HG02623 (cell line): ENCODE measurements around the gene GPR68.
"Not testable (repeated sequence)": the region's sequence is repeated elsewhere in the genome, so short reads cannot be mapped to it uniquely, and the experiment has no call there.

ENCODE experiments used
- ATAC-seq: cut with Tn5 transposase; IDR thresholded peaks from one replicate; pipeline ENCODE4 v1.9.1; 2021; ENCODE audit warnings: moderate library complexity; ENCODE audit not compliant: unreplicated experiment

The GPR68 gene

DNA sequence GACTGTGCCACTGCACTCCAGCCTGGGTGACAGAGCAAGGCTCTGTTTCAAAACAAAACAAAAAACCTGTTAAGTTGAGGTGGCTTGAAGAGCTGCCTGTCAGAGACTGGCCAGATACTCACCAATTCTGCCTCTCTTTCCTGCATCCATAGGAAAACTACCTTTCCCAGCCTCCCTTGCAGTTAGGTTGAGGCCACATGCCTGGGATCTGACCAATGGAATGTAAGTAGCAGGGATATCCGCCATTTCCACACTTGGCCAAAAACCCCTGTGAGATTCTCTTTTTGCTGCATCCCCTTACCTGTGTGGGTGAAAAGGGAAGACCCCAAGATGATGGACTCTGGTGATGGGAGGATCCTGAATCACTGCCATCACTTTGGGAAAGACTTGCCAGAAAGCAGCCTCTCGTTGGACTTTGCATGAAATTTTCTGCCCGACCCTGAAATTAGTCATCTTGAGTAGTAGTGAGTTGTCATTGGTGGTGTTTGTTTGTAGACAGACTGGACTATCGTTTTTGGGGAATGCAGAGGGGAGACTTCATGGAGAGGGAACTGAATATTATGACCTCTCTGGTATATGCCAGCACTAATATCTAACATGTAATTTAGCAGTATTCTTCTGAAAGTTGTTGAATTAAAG, 14.0 kb downstream of the GPR68 start:
- no peak for ATAC-seq

- peak; percentile 51 for ATAC-seq
Observed at GRCh38 chr14:91229743-91230200, 14.7 kb downstream of the GPR68 start.

DNA sequence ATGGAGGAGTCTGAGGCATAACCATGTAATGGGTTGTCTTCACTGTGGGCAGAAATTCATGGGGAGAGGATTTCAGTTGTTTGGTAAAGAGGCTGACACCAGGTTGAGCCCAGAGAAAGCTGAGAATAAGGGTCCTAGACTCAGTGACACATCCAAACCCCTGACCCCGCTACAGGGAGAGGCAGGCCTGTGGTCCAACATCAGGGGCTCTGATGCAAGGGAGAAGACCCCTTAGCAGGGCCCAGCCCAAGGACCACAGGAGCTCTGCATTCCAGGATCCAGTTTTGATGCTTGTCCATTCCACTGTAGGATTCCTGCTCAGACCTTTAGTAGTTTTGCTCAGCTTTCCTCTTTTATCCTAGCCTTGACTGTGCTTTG, 15.5 kb downstream of the GPR68 start:
- no peak for ATAC-seq

GRCh38 chr14:91228112-91229004, 16.1 kb downstream of the GPR68 start:
- peak; percentile 84 for ATAC-seq

DNA sequence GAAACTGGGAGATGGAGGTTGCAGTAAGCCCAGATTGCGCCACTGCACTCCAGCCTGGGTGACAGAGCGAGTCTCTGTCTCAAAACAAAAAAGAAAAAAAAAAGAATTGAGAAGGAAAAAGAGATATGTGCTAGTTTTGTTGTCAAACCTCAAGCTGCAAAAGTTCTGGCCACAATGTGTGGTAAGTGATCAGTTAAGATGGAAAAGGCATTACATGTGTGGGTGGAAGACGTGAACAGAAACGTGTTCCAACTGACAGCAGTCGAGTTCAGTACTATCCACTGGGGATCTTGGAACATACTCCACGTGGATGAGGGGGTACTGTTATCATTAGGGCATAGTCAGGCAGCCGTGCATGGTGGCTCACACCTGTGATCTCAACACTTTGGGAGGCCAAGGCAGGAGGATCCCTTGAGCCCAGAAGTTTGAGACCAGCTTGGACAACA, 17.3 kb downstream of the GPR68 start:
- no peak for ATAC-seq

GRCh38 chr14:91226360-91226759, 18.1 kb downstream of the GPR68 start:
- ATAC-seq, result not testable (repeated sequence)

DNA sequence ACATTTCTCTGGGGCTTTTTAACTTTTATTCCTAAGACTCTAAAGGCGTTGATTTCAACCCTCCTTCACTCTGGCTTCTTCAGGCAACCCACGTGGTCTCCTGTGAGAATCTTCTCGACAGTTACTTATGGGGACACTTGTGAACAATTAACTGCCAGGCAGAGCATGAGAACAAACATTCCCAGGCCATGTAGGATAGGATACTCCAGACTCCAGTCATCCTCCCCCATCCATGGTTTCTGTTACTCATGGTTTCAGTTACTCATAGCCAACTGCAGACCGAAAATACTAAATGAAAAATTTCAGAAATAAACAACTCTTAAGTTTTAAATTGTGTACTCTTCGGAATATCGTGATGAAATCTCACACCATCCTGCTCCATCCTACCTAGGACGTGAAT, 19.5 kb downstream of the GPR68 start:
- ATAC-seq, result no peak

GRCh38 chr14:91223028-91223783, 21.3 kb downstream of the GPR68 start:
- no peak for ATAC-seq

GRCh38 chr14:91221270-91221669, 23.2 kb downstream of the GPR68 start:
- ATAC-seq, result no peak

DNA sequence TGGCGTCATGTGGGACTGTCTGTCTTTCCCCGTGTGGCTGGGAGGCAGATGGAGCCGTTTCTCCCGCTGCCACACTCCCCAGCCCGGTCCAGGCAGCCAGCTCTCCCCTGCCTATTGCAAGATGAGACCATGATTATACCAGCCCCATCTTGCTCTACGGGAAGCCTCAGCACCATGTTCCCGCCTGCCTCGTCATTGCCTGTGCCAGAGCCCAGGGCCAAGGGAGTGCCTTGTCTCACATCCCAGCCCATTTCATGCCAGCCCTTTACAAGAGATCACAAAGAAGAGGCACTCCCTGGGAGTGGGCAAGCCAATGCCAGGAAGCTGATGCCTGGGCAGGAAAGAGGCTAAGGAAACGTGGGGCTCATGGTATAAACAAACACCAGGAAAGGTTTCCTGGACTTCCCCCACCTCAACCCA, 23.9 kb downstream of the GPR68 start:
- ATAC-seq, result no peak

GRCh38 chr14:91219517-91220389, 24.8 kb downstream of the GPR68 start:
- no peak for ATAC-seq

GRCh38 chr14:91218014-91218413, 26.5 kb downstream of the GPR68 start:
- ATAC-seq, result no peak

- ATAC-seq, result no peak
Observed at GRCh38 chr14:91216731-91217226, 27.7 kb downstream of the GPR68 start.

GRCh38 chr14:91215381-91215780, 29.1 kb downstream of the GPR68 start:
- ATAC-seq, result no peak

DNA sequence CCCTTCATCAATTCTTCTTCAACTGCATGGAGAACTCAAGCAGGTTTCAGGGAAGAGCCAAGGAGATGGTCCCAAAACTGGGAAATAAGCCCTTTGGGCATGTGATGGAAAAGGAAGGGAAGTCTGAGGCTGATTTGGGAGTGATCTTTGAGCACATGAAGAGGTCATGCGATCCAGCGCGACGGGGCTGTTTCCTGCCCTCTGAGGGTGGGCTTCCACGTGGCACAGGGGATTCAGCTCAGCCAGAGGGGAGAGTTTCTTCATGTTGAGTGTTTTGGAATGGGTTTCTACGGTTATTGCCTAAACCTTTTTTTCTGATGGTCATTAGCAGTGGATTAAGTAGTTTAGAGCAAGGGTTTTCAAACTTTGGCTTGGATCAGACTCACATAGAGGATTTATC, 30.2 kb downstream of the GPR68 start:
- no peak for ATAC-seq

- ATAC-seq, result no peak
Observed at GRCh38 chr14:91211017-91211416, 33.5 kb downstream of the GPR68 start.

- ATAC-seq, result no peak
Observed at GRCh38 chr14:91207008-91207407, 37.5 kb downstream of the GPR68 start.

- no peak for ATAC-seq
Observed at GRCh38 chr14:91205459-91205858, 39.0 kb downstream of the GPR68 start.

DNA sequence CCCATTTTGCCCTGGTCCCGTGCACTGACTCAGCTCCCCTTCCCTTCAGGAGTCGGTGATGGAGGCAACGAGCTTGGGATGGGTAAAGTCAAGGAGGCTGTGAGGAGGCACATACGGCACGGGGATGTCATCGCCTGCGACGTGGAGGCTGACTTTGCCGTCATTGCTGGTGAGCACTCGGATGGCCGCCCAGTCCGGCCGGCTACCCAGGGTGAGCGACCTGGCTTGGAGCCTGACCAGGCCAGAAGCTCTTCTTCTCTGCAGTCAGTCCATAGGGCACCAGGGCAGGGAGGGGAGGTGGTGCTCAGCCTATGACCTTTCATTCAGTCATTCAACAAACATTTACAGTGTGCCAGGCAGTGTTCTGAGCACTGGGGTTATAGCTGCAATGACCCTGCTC, 39.8 kb downstream of the GPR68 start:
- ATAC-seq, result no peak

GRCh38 chr14:91202234-91202974, 42.1 kb downstream of the GPR68 start:
- ATAC-seq, result no peak
